ENCODE measurements around the gene ZBTB49.

DNA sequence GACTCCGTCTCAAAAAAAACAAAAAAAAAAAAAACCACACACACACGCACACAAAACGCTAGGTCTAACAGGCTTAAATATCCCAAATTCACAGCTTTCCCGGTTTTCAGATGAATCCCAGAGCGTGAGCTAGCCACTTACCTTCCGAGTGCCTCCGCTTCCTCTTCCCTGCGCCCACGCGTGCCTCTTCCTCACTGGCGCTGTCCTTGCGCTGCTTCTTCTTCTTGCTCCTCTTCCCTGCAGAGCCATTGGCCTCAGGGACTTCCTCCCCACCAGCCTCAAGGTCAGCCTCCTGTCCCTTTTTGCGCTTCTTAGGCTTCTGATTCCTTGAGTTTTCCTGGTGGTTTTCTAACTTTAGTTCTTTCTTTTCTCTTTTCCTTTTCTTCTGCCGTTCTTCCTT, 15.8 kb upstream of the ZBTB49 start:
- TF ChIP-seq CTCF (IDR thresholded peaks at IDR 0.05), result no peak
- no peak for TF ChIP-seq POLR2A (IDR thresholded peaks at IDR 0.05; ENCODE audit: low read depth)
- no peak for TF ChIP-seq POLR2AphosphoS5 (IDR thresholded peaks at IDR 0.05)
